ENCODE results near the gene KEAP1. TPM values are rescaled to one million over a fixed set of nuclear protein-coding genes. Genes with fewer than 3 reads are reported as not detected.

Gene KEAP1
- total RNA-seq, 1 experiment from 2014 or later, result 102 TPM

DNA sequence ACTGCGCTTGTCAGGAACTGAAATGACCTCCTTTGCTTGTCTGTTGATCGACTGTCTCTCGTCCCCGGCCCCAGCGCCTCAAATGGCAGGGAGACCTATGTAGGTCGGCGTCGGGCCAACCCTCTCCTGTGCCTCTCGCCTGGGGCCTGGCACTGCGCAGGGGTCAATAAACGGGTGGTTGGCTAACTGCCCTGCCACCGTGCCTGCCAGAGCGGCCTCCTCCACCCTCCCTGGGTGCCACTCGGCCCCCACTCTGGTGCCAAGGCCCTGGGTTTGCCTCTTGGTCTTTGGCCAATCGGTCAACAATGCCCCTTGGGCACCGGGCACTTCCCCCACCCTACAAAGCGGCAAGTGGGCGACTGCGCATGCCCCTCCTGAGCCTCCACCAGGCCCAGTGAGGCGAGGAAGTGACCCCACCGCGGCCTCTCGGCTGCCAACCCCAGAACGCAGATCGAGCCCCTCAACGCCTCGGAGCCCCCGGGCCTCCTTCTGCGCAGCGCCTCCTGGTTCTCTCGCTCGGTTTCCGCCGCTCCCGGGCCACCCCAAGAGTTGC, 1.1 kb downstream of the KEAP1 start:
- in situ Hi-C loops (cut with HindIII; ENCODE audit: low pct_unique_long_range_greater_than_20kb, low sequenced_read_pairs) (no loop called here), intact Hi-C loops (cut with micrococcal nuclease; ENCODE audit: unreplicated experiment) (no loop called here)
- ChIA-PET POLR2A (no interaction called here), CTCF (no interaction called here)
- peaks cover 9% of the 10 kb centered on the region for H3K4me1 ChIP-seq (ENCODE audit: control insufficient read depth, insufficient read depth, low read length)
- DNase-seq (ENCODE audit: low read depth, low spot score) (no peak), ATAC-seq (peak; percentile 68)
- BruUV-seq (replicated peaks), result TSS peak; percentile 84
- H3K9me3 ChIP-seq (ENCODE audit: control insufficient read depth, insufficient read depth, low read depth, low read length), result no peaks in the 10 kb centered on the region
- peak overlapping the region; percentile 65 to 75 for H3K4me3 ChIP-seq (ENCODE audit: low read depth in 2 of 2, low read length in 2 of 2)
- H3K36me3 ChIP-seq (ENCODE audit: control insufficient read depth, insufficient read depth, low read length), result no peaks in the 10 kb centered on the region; the same call in none of the 2 replicates
- H3K27ac ChIP-seq (ENCODE audit: low read length), result peak overlapping the region; percentile 93
- TF ChIP-seq POLR2AphosphoS5 (IDR thresholded peaks at IDR 0.05; ENCODE audit: low read depth, low read length) (no peak), TCF7L2 (IDR thresholded peaks at IDR 0.05; ENCODE audit: low read depth, low read length) (no peak), SIN3A (IDR thresholded peaks at IDR 0.05; ENCODE audit: borderline replicate concordance, insufficient read depth, low read depth, low read length) (no peak)
- TF ChIP-seq, protein P1, sequence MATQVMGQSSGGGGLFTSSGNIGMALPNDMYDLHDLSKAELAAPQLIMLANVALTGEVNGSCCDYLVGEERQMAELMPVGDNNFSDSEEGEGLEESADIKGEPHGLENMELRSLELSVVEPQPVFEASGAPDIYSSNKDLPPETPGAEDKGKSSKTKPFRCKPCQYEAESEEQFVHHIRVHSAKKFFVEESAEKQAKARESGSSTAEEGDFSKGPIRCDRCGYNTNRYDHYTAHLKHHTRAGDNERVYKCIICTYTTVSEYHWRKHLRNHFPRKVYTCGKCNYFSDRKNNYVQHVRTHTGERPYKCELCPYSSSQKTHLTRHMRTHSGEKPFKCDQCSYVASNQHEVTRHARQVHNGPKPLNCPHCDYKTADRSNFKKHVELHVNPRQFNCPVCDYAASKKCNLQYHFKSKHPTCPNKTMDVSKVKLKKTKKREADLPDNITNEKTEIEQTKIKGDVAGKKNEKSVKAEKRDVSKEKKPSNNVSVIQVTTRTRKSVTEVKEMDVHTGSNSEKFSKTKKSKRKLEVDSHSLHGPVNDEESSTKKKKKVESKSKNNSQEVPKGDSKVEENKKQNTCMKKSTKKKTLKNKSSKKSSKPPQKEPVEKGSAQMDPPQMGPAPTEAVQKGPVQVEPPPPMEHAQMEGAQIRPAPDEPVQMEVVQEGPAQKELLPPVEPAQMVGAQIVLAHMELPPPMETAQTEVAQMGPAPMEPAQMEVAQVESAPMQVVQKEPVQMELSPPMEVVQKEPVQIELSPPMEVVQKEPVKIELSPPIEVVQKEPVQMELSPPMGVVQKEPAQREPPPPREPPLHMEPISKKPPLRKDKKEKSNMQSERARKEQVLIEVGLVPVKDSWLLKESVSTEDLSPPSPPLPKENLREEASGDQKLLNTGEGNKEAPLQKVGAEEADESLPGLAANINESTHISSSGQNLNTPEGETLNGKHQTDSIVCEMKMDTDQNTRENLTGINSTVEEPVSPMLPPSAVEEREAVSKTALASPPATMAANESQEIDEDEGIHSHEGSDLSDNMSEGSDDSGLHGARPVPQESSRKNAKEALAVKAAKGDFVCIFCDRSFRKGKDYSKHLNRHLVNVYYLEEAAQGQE (IDR thresholded peaks at IDR 0.05; ENCODE audit: insufficient read depth in 1 of 2, low read depth in 2 of 2, low read length in 1 of 2), result no peak
- TF ChIP-seq, protein P2, sequence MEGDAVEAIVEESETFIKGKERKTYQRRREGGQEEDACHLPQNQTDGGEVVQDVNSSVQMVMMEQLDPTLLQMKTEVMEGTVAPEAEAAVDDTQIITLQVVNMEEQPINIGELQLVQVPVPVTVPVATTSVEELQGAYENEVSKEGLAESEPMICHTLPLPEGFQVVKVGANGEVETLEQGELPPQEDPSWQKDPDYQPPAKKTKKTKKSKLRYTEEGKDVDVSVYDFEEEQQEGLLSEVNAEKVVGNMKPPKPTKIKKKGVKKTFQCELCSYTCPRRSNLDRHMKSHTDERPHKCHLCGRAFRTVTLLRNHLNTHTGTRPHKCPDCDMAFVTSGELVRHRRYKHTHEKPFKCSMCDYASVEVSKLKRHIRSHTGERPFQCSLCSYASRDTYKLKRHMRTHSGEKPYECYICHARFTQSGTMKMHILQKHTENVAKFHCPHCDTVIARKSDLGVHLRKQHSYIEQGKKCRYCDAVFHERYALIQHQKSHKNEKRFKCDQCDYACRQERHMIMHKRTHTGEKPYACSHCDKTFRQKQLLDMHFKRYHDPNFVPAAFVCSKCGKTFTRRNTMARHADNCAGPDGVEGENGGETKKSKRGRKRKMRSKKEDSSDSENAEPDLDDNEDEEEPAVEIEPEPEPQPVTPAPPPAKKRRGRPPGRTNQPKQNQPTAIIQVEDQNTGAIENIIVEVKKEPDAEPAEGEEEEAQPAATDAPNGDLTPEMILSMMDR (IDR thresholded peaks at IDR 0.05), result no peak
- no peaks in the 10 kb centered on the region for H3K27me3 ChIP-seq (ENCODE audit: control insufficient read depth, insufficient read depth, low read length)

- no peaks in the 10 kb centered on the region for H3K27me3 ChIP-seq (ENCODE audit: control insufficient read depth, insufficient read depth, low read length)
- 0 out of 2 replicates have a peak overlapping the region, but pooled peaks have one; percentile 8 for H3K27ac ChIP-seq (ENCODE audit: low read length)
- BruUV-seq (replicated peaks), result TSS peak; percentile 64
- ATAC-seq (no peak), DNase-seq (ENCODE audit: low read depth, low spot score) (no peak)
- in situ Hi-C loops (cut with HindIII; ENCODE audit: low pct_unique_long_range_greater_than_20kb, low sequenced_read_pairs), result no loop called here
- TF ChIP-seq POLR2AphosphoS5 (IDR thresholded peaks at IDR 0.05; ENCODE audit: low read depth, low read length) (no peak), SIN3A (IDR thresholded peaks at IDR 0.05; ENCODE audit: borderline replicate concordance, insufficient read depth, low read depth, low read length) (no peak), TCF7L2 (IDR thresholded peaks at IDR 0.05; ENCODE audit: low read depth, low read length) (no peak)
- TF ChIP-seq, protein P2 (IDR thresholded peaks at IDR 0.05), result no peak
- TF ChIP-seq, protein P1 (IDR thresholded peaks at IDR 0.05; ENCODE audit: insufficient read depth in 1 of 2, low read depth in 2 of 2, low read length in 1 of 2), result no peak
- H3K4me1 ChIP-seq (ENCODE audit: control insufficient read depth, insufficient read depth, low read length), result peaks cover 9% of the 10 kb centered on the region
- intact Hi-C loops (cut with micrococcal nuclease; ENCODE audit: unreplicated experiment), result no loop called here
- H3K4me3 ChIP-seq (ENCODE audit: low read depth in 2 of 2, low read length in 2 of 2), result no peak overlapping the region
- H3K9me3 ChIP-seq (ENCODE audit: control insufficient read depth, insufficient read depth, low read depth, low read length), result no peaks in the 10 kb centered on the region
- H3K36me3 ChIP-seq (ENCODE audit: control insufficient read depth, insufficient read depth, low read length), result no peaks in the 10 kb centered on the region; the same call in none of the 2 replicates
- ChIA-PET POLR2A (interaction anchor here (0.7 kb wide), 1 partner anchor 102 kb away, joined by 9 read pairs; no protein-coding TSS in a partner anchor), CTCF (interaction anchor here (0.5 kb wide), 1 partner anchor 197 kb away, joined by 6 read pairs; no protein-coding TSS in a partner anchor)
These were observed 2.9 kb downstream of the KEAP1 start for GRCh38 chr19:10500247-10500592.
